ENCODE measurements around the gene SHF.

The SHF gene

GRCh38 chr15:45198337-45199135 lies 10.8 kb upstream of the SHF start:
- no peaks in the 10 kb centered on the region; the same call in 1 of the 2 replicates for H3K27me3 ChIP-seq (ENCODE audit: control insufficient read depth, insufficient read depth, low read length)
- H3K4me3 ChIP-seq (ENCODE audit: low read depth, low read length), result peak overlapping the region; percentile 92
- H3K9me3 ChIP-seq (ENCODE audit: control insufficient read depth, insufficient read depth, low read length), result no peaks in the 10 kb centered on the region
- no peaks in the 10 kb centered on the region for H3K4me1 ChIP-seq (ENCODE audit: control insufficient read depth, insufficient read depth, low read length)
- H3K36me3 ChIP-seq (ENCODE audit: control insufficient read depth, insufficient read depth, low read length), result no peaks in the 10 kb centered on the region
- no peak overlapping the region for H3K27ac ChIP-seq (ENCODE audit: low read depth, low read length)
- H3K9ac ChIP-seq (ENCODE audit: low read depth, low read length), result no peak overlapping the region

- Histone ChIP-seq H3K27me3 (ENCODE audit: control insufficient read depth, insufficient read depth, low read length) (no peaks in the 10 kb centered on the region; the same call in 1 of the 2 replicates), H3K36me3 (ENCODE audit: control insufficient read depth, insufficient read depth, low read length) (no peaks in the 10 kb centered on the region), H3K4me3 (ENCODE audit: low read depth, low read length) (peak overlapping the region; percentile 66), H3K4me1 (ENCODE audit: control insufficient read depth, insufficient read depth, low read length) (no peaks in the 10 kb centered on the region), H3K27ac (ENCODE audit: low read depth, low read length) (no peak overlapping the region), H3K9ac (ENCODE audit: low read depth, low read length) (no peak overlapping the region), H3K9me3 (ENCODE audit: control insufficient read depth, insufficient read depth, low read length) (no peaks in the 10 kb centered on the region)
These were observed 9.7 kb upstream of the SHF start for GRCh38 chr15:45197512-45197911.

- H3K4me1 ChIP-seq (ENCODE audit: control insufficient read depth, insufficient read depth, low read length), result peaks cover 24% of the 10 kb centered on the region
- H3K9ac ChIP-seq (ENCODE audit: low read depth, low read length), result no peak overlapping the region
- no peaks in the 10 kb centered on the region for H3K36me3 ChIP-seq (ENCODE audit: control insufficient read depth, insufficient read depth, low read length)
- H3K27ac ChIP-seq (ENCODE audit: low read depth, low read length), result peak overlapping the region; percentile 21
- H3K4me3 ChIP-seq (ENCODE audit: low read depth, low read length), result peak overlapping the region; percentile 80; the same call in 1 of the 2 replicates
- no peaks in the 10 kb centered on the region for H3K9me3 ChIP-seq (ENCODE audit: control insufficient read depth, insufficient read depth, low read length)
- H3K27me3 ChIP-seq (ENCODE audit: control insufficient read depth, insufficient read depth, low read length), result peaks cover 31% of the 10 kb centered on the region
These were observed 230 bp downstream of the SHF start for GRCh38 chr15:45187578-45187893.

- peak overlapping the region; percentile 21 for H3K27ac ChIP-seq (ENCODE audit: low read depth, low read length)
- H3K9ac ChIP-seq (ENCODE audit: low read depth, low read length), result 0 out of 2 replicates have a peak overlapping the region, but pooled peaks have one; percentile 18
- H3K4me3 ChIP-seq (ENCODE audit: low read depth, low read length), result peak overlapping the region; percentile 80
These were observed 792 bp downstream of the SHF start for GRCh38 chr15:45186771-45187577.

GRCh38 chr15:45185903-45186770 lies 1.6 kb downstream of the SHF start:
- H3K4me3 ChIP-seq (ENCODE audit: low read depth, low read length), result peak overlapping the region; percentile 80
- H3K9me3 ChIP-seq (ENCODE audit: control insufficient read depth, insufficient read depth, low read length), result no peaks in the 10 kb centered on the region
- H3K27me3 ChIP-seq (ENCODE audit: control insufficient read depth, insufficient read depth, low read length), result peaks cover 31% of the 10 kb centered on the region
- no peak overlapping the region for H3K9ac ChIP-seq (ENCODE audit: low read depth, low read length)
- peak overlapping the region; percentile 21 for H3K27ac ChIP-seq (ENCODE audit: low read depth, low read length)
- no peaks in the 10 kb centered on the region for H3K36me3 ChIP-seq (ENCODE audit: control insufficient read depth, insufficient read depth, low read length)
- H3K4me1 ChIP-seq (ENCODE audit: control insufficient read depth, insufficient read depth, low read length), result peaks cover 38% of the 10 kb centered on the region

More at GRCh38 chr15:45186771-45187577, 792 bp downstream of the SHF start:
- H3K4me1 ChIP-seq (ENCODE audit: control insufficient read depth, insufficient read depth, low read length), result peaks cover 30% of the 10 kb centered on the region
- peaks cover 31% of the 10 kb centered on the region for H3K27me3 ChIP-seq (ENCODE audit: control insufficient read depth, insufficient read depth, low read length)
- H3K36me3 ChIP-seq (ENCODE audit: control insufficient read depth, insufficient read depth, low read length), result no peaks in the 10 kb centered on the region
- no peaks in the 10 kb centered on the region for H3K9me3 ChIP-seq (ENCODE audit: control insufficient read depth, insufficient read depth, low read length)

- Histone ChIP-seq H3K36me3 (ENCODE audit: control insufficient read depth, insufficient read depth, low read length) (no peaks in the 10 kb centered on the region), H3K4me3 (ENCODE audit: low read depth, low read length) (no peak overlapping the region), H3K9ac (ENCODE audit: low read depth, low read length) (no peak overlapping the region), H3K27ac (ENCODE audit: low read depth, low read length) (no peak overlapping the region), H3K9me3 (ENCODE audit: control insufficient read depth, insufficient read depth, low read length) (no peaks in the 10 kb centered on the region), H3K27me3 (ENCODE audit: control insufficient read depth, insufficient read depth, low read length) (peaks cover 23% of the 10 kb centered on the region), H3K4me1 (ENCODE audit: control insufficient read depth, insufficient read depth, low read length) (peaks cover 38% of the 10 kb centered on the region)
These were observed 2.5 kb downstream of the SHF start for GRCh38 chr15:45185069-45185779.

GRCh38 chr15:45184562-45185041 lies 3.2 kb downstream of the SHF start:
- H3K27ac ChIP-seq (ENCODE audit: low read depth, low read length), result no peak overlapping the region
- peaks cover 17% of the 10 kb centered on the region for H3K27me3 ChIP-seq (ENCODE audit: control insufficient read depth, insufficient read depth, low read length)
- H3K36me3 ChIP-seq (ENCODE audit: control insufficient read depth, insufficient read depth, low read length), result no peaks in the 10 kb centered on the region
- H3K4me1 ChIP-seq (ENCODE audit: control insufficient read depth, insufficient read depth, low read length), result peaks cover 38% of the 10 kb centered on the region
- no peak overlapping the region for H3K4me3 ChIP-seq (ENCODE audit: low read depth, low read length)
- no peak overlapping the region for H3K9ac ChIP-seq (ENCODE audit: low read depth, low read length)
- H3K9me3 ChIP-seq (ENCODE audit: control insufficient read depth, insufficient read depth, low read length), result no peaks in the 10 kb centered on the region

- H3K4me1 ChIP-seq (ENCODE audit: control insufficient read depth, insufficient read depth, low read length), result peaks cover 37% of the 10 kb centered on the region
- H3K27me3 ChIP-seq (ENCODE audit: control insufficient read depth, insufficient read depth, low read length), result peaks cover 6% of the 10 kb centered on the region
- H3K4me3 ChIP-seq (ENCODE audit: low read depth, low read length), result no peak overlapping the region
- peak overlapping the region; percentile 69 for H3K27ac ChIP-seq (ENCODE audit: low read depth, low read length)
- H3K36me3 ChIP-seq (ENCODE audit: control insufficient read depth, insufficient read depth, low read length), result no peaks in the 10 kb centered on the region
- H3K9me3 ChIP-seq (ENCODE audit: control insufficient read depth, insufficient read depth, low read length), result no peaks in the 10 kb centered on the region
- no peak overlapping the region for H3K9ac ChIP-seq (ENCODE audit: low read depth, low read length)
These were observed 4.3 kb downstream of the SHF start for GRCh38 chr15:45183511-45183910.

- no peaks in the 10 kb centered on the region for H3K9me3 ChIP-seq (ENCODE audit: control insufficient read depth, insufficient read depth, low read length)
- H3K9ac ChIP-seq (ENCODE audit: low read depth, low read length), result no peak overlapping the region
- no peak overlapping the region for H3K4me3 ChIP-seq (ENCODE audit: low read depth, low read length)
- peaks cover 1% of the 10 kb centered on the region for H3K27me3 ChIP-seq (ENCODE audit: control insufficient read depth, insufficient read depth, low read length)
- H3K27ac ChIP-seq (ENCODE audit: low read depth, low read length), result peak overlapping the region; percentile 69
- peaks cover 34% of the 10 kb centered on the region for H3K4me1 ChIP-seq (ENCODE audit: control insufficient read depth, insufficient read depth, low read length)
- H3K36me3 ChIP-seq (ENCODE audit: control insufficient read depth, insufficient read depth, low read length), result 0 out of 2 replicates have a peak, but pooled peaks cover 2% of the 10 kb centered on the region
These were observed 4.8 kb downstream of the SHF start for GRCh38 chr15:45182996-45183395.

Data from HUES48 (cell line).